Mesodermal cell (in vitro differentiated cells): ENCODE results near the gene KLHL2.

Source experiments
- H3K27ac ChIP-seq: 2 replicates; pipeline ENCODE4 v1.7.0; 2013; ENCODE audit warnings: mild to moderate bottlenecking, low read depth, low read length, moderate library complexity; ENCODE audit not compliant: severe bottlenecking
- H3K36me3 ChIP-seq: 2 replicates; pipeline ENCODE4 v1.7.1; 2013; ENCODE audit warnings: mild to moderate bottlenecking, low read length, moderate library complexity; ENCODE audit not compliant: control insufficient read depth, insufficient read depth
- H3K4me1 ChIP-seq: one replicate; pipeline ENCODE4 v1.7.1; 2013; ENCODE audit warnings: mild to moderate bottlenecking, low read length; ENCODE audit not compliant: insufficient read depth, control insufficient read depth, poor library complexity, severe bottlenecking
- H3K4me3 ChIP-seq: 2 replicates; pipeline ENCODE4 v1.7.0; 2013; ENCODE audit warnings: low read length, control low read depth, mild to moderate bottlenecking; ENCODE audit not compliant: insufficient read depth, poor library complexity, severe bottlenecking; ENCODE audit errors: extremely low read depth
- H3K9me3 ChIP-seq: 2 replicates; pipeline ENCODE4 v1.7.1; 2013; ENCODE audit warnings: mild to moderate bottlenecking, low read length, moderate library complexity; ENCODE audit not compliant: control insufficient read depth
- WGBS, 2 experiments: methylation state at CpG; one replicate each; pipeline ENCODE4 v1.1.5; 2013; ENCODE audit warnings: missing lambda C conversion rate in 2 of 2; ENCODE audit not compliant: insufficient coverage in 2 of 2; 5-methylcytosine and 5-hydroxymethylcytosine counted together

KLHL2 gene

DNA sequence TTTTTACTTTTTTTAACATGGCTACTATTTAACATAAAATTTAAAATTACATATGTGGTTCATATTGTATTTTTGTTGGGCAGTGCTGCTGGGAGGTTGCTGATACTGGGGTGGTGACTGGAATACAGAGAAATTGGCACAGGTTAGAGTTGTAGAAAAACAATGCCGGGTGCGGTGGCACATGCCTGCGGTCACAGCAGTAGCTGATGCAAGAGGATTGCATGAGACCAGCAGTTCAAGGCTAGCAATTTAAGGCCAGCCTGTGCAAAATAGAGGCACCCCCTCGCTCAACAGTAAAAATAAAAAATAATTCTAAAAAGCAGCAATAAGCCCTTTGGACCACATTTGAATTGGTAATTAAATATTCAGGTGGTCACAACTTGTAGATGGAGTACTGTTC, 159.7 kb downstream of the KLHL2 start:
- no peak overlapping the region for H3K27ac ChIP-seq
- H3K4me1 ChIP-seq, result peaks cover 3% of the 10 kb centered on the region
- WGBS, 2 experiments, result 97 to 100% methylated on average over 2 to 3 of the region's 4 CpGs

DNA sequence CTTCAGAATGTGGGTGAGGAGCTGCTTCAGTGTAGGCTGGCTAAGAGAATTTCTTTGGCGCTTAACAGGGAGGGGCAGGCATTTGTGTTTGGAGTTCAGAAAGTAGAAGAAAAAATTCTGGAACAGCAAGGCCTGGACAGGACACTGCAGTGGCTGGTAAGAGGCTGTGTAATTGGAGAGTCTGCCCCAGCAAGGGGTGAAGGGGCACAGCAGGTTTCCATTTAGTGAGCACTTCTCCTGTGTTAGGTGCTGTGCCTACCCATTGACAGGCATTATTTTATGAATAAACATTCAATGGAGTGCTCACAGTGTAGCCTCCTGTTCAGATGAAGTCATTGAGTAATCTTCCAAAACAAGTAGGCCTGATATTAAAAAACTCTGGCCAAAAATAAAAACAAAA, 160.8 kb downstream of the KLHL2 start:
- no peak overlapping the region for H3K27ac ChIP-seq
- 89 to 91% methylated on average over 1 of the region's 1 CpG for WGBS, 2 experiments
- H3K36me3 ChIP-seq, result no peaks in the 10 kb centered on the region
- no peaks in the 10 kb centered on the region for H3K9me3 ChIP-seq
- no peak overlapping the region for H3K4me3 ChIP-seq
- peaks cover 3% of the 10 kb centered on the region for H3K4me1 ChIP-seq

More for the DNA sequence above, 159.7 kb downstream of the KLHL2 start:
- no peaks in the 10 kb centered on the region for H3K36me3 ChIP-seq
- no peak overlapping the region for H3K4me3 ChIP-seq
- no peaks in the 10 kb centered on the region for H3K9me3 ChIP-seq

DNA sequence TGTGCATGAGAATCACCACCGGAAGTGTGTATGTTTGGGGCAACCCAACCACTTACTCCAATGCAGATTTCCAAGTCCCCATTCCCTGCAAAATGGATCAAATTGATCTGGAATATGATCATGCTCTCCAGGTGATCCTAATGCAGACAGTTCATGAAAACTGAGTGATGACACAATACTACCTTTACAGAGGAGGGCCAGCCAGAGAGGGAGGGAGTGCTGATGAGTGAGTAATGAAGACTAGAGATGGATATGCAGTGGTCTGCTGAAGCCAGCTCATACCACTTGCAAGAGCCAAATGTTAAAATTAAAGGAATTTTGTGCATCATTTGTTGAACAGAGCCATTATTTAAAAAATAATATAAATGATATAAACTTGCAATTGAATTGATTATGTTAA, 161.2 kb downstream of the KLHL2 start:
- WGBS, 2 experiments, result 100% methylated on average over 1 of the region's 1 CpG; no CpG with 5 or more reads in 1 of the 2 experiments
- no peaks in the 10 kb centered on the region for H3K9me3 ChIP-seq
- peaks cover 3% of the 10 kb centered on the region for H3K4me1 ChIP-seq
- no peak overlapping the region for H3K4me3 ChIP-seq
- H3K36me3 ChIP-seq, result no peaks in the 10 kb centered on the region
- no peak overlapping the region for H3K27ac ChIP-seq

DNA sequence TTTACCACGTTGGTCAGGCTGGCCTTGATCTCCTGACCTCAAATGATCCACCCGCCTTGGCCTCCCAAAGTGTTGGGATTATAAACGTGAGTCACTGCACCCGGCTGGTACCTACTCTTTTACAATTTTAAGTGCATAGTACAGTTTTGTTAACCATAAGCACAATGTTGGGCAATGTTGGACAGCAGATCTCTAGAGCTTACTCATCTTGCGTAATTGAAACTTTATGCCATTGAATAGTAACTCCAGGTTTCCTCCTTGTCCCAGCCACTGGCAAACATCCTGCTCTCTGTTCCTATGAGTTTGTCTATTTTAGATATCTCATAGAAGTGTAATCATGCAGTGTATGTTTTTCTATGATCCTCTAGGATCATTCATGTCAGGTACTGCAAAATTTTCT, 162.2 kb downstream of the KLHL2 start:
- WGBS, 2 experiments, result 82 to 100% methylated on average over 2 to 5 of the region's 5 CpGs
- no peaks in the 10 kb centered on the region for H3K36me3 ChIP-seq
- no peak overlapping the region for H3K27ac ChIP-seq
- no peak overlapping the region for H3K4me3 ChIP-seq
- peaks cover 3% of the 10 kb centered on the region for H3K4me1 ChIP-seq
- H3K9me3 ChIP-seq, result no peaks in the 10 kb centered on the region

DNA sequence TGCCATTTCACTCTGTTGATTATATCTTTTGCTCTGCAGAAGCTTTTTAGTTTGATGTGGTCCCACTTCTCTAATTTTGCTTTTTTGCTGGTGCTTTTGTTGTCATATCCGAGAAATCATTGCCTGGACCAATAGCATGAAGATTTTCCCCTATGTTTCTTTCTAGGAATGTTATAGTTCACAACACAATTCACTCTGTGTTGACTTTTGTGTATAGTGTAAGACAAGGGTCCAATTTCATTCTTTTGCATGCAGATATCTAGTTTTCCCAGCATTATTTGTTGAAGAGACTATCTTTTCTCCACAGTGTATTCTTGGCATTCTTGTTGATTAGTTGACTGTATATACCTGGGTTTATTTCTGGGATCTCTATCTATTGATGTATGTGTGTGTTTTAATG, 163.2 kb downstream of the KLHL2 start:
- Histone ChIP-seq H3K4me1 (no peaks in the 10 kb centered on the region), H3K36me3 (no peaks in the 10 kb centered on the region), H3K9me3 (no peaks in the 10 kb centered on the region), H3K4me3 (no peak overlapping the region), H3K27ac (no peak overlapping the region)
- no CpG with 5 or more reads among the region's 1 CpG for WGBS, 2 experiments
